GM18951 (cell line): ENCODE measurements around the gene TTLL11.

ENCODE experiments used
- POLR2A ChIP-seq: IDR thresholded peaks from 4 replicates; pipeline ENCODE4 v1.6.1; 2011; ENCODE audit warnings: mild to moderate bottlenecking; ENCODE audit not compliant: insufficient read length, insufficient read depth; ENCODE audit errors: extremely low read depth
- in situ Hi-C: fragments of 300-500 bp; cut with MboI; formaldehyde crosslinking; loops from one replicate; pipeline ENCODE4 v1.12.0; 2022; ENCODE audit warnings: low sequenced_read_pairs, mixed read lengths, inconsistent platforms; ENCODE audit not compliant: unreplicated experiment

Gene TTLL11

GRCh38 chr9:121950441-121950840, 142.7 kb downstream of the TTLL11 start:
- in situ Hi-C loops: no loop called here
- TF ChIP-seq POLR2A: no peak

- TF ChIP-seq POLR2A: no peak
- in situ Hi-C loops: no loop called here
Measured at GRCh38 chr9:121949766-121950165, 143.3 kb downstream of the TTLL11 start.

GRCh38 chr9:121949364-121949763, 143.7 kb downstream of the TTLL11 start:
- in situ Hi-C loops: no loop called here
- TF ChIP-seq POLR2A: no peak

- in situ Hi-C loops: no loop called here
- TF ChIP-seq POLR2A: no peak
Measured at GRCh38 chr9:121947775-121948174, 145.3 kb downstream of the TTLL11 start.

- in situ Hi-C loops: no loop called here
- no peak for TF ChIP-seq POLR2A
Measured at GRCh38 chr9:121946465-121946864, 146.6 kb downstream of the TTLL11 start.

GRCh38 chr9:121945849-121946248, 147.3 kb downstream of the TTLL11 start:
- in situ Hi-C loops: no loop called here
- no peak for TF ChIP-seq POLR2A

GRCh38 chr9:121945281-121945680, 147.8 kb downstream of the TTLL11 start:
- TF ChIP-seq POLR2A: no peak
- in situ Hi-C loops: no loop called here

- in situ Hi-C loops: no loop called here
- no peak for TF ChIP-seq POLR2A
Measured at GRCh38 chr9:121944711-121945191, 148.4 kb downstream of the TTLL11 start.

GRCh38 chr9:121943463-121943862, 149.6 kb downstream of the TTLL11 start:
- in situ Hi-C loops: no loop called here

GRCh38 chr9:121942866-121943382, 150.2 kb downstream of the TTLL11 start:
- no peak for TF ChIP-seq POLR2A
- in situ Hi-C loops: no loop called here

More at GRCh38 chr9:121943463-121943862, 149.6 kb downstream of the TTLL11 start:
- TF ChIP-seq POLR2A: no peak

- no peak for TF ChIP-seq POLR2A
- in situ Hi-C loops: no loop called here
Measured at GRCh38 chr9:121942313-121942712, 150.8 kb downstream of the TTLL11 start.

- in situ Hi-C loops: no loop called here
- TF ChIP-seq POLR2A: no peak
Measured at GRCh38 chr9:121939643-121940042, 153.5 kb downstream of the TTLL11 start.

GRCh38 chr9:121938621-121939020, 154.5 kb downstream of the TTLL11 start:
- in situ Hi-C loops: no loop called here
- no peak for TF ChIP-seq POLR2A

- no peak for TF ChIP-seq POLR2A
- in situ Hi-C loops: no loop called here
Measured at GRCh38 chr9:121937240-121937639, 155.9 kb downstream of the TTLL11 start.

- in situ Hi-C loops: no loop called here
- no peak for TF ChIP-seq POLR2A
Measured at GRCh38 chr9:121935739-121936138, 157.4 kb downstream of the TTLL11 start.
